LNCAP (cell line): ENCODE data around the gene PPL.

Source experiments
- CTCF ChIP-seq: fragments of 450-650 bp; IDR thresholded peaks from 2 replicates; pipeline ENCODE4 v1.5.1; 2017; ENCODE audit warnings: mild to moderate bottlenecking

Gene PPL

GRCh38 chr16:4924593-4925292 is 12.2 kb downstream of the PPL start:
- TF ChIP-seq CTCF: no peak

GRCh38 chr16:4923853-4924252 is 13.1 kb downstream of the PPL start:
- TF ChIP-seq CTCF: no peak

- TF ChIP-seq CTCF: no peak
Measured at GRCh38 chr16:4922721-4923342, 14.1 kb downstream of the PPL start.

- no peak for TF ChIP-seq CTCF
Measured at GRCh38 chr16:4920826-4921225, 16.1 kb downstream of the PPL start.

GRCh38 chr16:4918781-4919251 is 18.1 kb downstream of the PPL start:
- no peak for TF ChIP-seq CTCF

- TF ChIP-seq CTCF: no peak
Measured at GRCh38 chr16:4917117-4917516, 19.8 kb downstream of the PPL start.

- TF ChIP-seq CTCF: no peak
Measured at GRCh38 chr16:4915226-4915761, 21.7 kb downstream of the PPL start.
